MM.1S (cell line): Measurements from ENCODE around the gene DHRSX.

ENCODE experiments used
- EZH2phosphoT487 ChIP-seq: fragments of 300-600 bp; sonication (generic); IDR thresholded peaks from 2 replicates; pipeline ENCODE4 v1.6.1; 2018; ENCODE audit warnings: antibody characterized with exemption, low read length
- TF ChIP-seq, protein P1 (sequence below): fragments of 300-600 bp; sonication (generic); IDR thresholded peaks from 2 replicates; pipeline ENCODE4 v1.5.1; 2016; ENCODE audit warnings: antibody characterized with exemption, low read length, mixed read lengths

DNA sequence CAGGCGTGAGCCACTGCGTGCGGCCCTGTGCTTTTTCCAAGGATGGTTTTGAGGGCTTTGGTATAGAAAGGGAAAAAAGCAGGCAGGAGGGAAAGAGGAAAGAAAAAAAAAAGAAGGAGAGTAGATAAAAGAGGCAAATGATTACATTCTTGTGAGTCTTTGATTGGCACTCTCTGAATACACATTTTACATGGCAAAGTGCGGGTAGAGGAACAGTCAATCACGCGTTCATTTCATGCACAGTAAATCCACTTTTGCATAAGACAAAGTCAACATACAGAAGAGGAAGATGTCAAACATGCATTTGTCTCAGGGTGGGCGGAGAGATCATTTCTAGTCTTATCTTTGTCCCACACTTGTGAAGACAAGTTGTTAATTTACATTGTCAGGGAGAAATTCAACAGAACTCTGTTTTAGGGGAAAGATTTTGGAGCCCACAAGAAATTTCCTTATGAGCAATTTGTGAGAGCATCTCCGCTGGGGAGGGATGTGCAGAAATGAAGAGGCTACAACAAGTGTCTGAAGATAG, 183.2 kb downstream of the DHRSX start:
- TF ChIP-seq, protein P1, sequence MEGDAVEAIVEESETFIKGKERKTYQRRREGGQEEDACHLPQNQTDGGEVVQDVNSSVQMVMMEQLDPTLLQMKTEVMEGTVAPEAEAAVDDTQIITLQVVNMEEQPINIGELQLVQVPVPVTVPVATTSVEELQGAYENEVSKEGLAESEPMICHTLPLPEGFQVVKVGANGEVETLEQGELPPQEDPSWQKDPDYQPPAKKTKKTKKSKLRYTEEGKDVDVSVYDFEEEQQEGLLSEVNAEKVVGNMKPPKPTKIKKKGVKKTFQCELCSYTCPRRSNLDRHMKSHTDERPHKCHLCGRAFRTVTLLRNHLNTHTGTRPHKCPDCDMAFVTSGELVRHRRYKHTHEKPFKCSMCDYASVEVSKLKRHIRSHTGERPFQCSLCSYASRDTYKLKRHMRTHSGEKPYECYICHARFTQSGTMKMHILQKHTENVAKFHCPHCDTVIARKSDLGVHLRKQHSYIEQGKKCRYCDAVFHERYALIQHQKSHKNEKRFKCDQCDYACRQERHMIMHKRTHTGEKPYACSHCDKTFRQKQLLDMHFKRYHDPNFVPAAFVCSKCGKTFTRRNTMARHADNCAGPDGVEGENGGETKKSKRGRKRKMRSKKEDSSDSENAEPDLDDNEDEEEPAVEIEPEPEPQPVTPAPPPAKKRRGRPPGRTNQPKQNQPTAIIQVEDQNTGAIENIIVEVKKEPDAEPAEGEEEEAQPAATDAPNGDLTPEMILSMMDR, result no peak
- TF ChIP-seq EZH2phosphoT487, result no peak
